Karpas-422 (cell line): ENCODE results near the gene ANKFN1. TPM values are rescaled to one million over a fixed set of nuclear protein-coding genes. Genes with fewer than 3 reads are reported as not detected.

Experiments
- DNase-seq: peaks from one replicate; pipeline ENCODE4 v3.0.0-alpha.2; 2015
- H2AFZ ChIP-seq: fragments of 200-600 bp; sonication (generic); 2 replicates; pipeline ENCODE4 v1.6.1; 2014; ENCODE audit warnings: antibody characterized with exemption, low read length, mixed read lengths
- H3K27ac ChIP-seq: fragments of 200-600 bp; sonication (generic); 2 replicates; pipeline ENCODE4 v1.5.1; 2014; ENCODE audit warnings: mild to moderate bottlenecking, low read length, moderate library complexity
- H3K27me3 ChIP-seq: fragments of 200-600 bp; sonication (generic); 2 replicates; pipeline ENCODE4 v1.6.1; 2014; ENCODE audit warnings: low read length, mixed read lengths
- H3K36me3 ChIP-seq: fragments of 200-600 bp; sonication (generic); 2 replicates; pipeline ENCODE4 v1.6.1; 2014; ENCODE audit warnings: low read length, mixed read lengths; ENCODE audit not compliant: insufficient read depth
- H3K4me1 ChIP-seq: fragments of 200-600 bp; sonication (generic); 2 replicates; pipeline ENCODE4 v1.6.1; 2014; ENCODE audit warnings: mild to moderate bottlenecking, low read length, mixed read lengths
- H3K4me2 ChIP-seq: fragments of 200-600 bp; sonication (generic); 2 replicates; pipeline ENCODE4 v1.6.1; 2014; ENCODE audit warnings: low read length, low read depth, mild to moderate bottlenecking; ENCODE audit not compliant: poor library complexity, severe bottlenecking
- H3K4me3 ChIP-seq: fragments of 200-600 bp; sonication (generic); 2 replicates; pipeline ENCODE4 v1.5.1; 2014; ENCODE audit warnings: mild to moderate bottlenecking, antibody characterized with exemption, low read length, mixed read lengths
- H3K79me2 ChIP-seq: fragments of 200-600 bp; sonication (generic); 2 replicates; pipeline ENCODE4 v1.6.1; 2014; ENCODE audit warnings: mild to moderate bottlenecking, low read length, mixed read lengths
- H3K9ac ChIP-seq: fragments of 200-600 bp; sonication (generic); 2 replicates; pipeline ENCODE4 v1.6.0; 2014; ENCODE audit warnings: low read length
- H3K9me2 ChIP-seq: fragments of 200-600 bp; sonication (generic), shearing (Covaris generic); replicated peaks from 2 replicates; pipeline ENCODE4 v1.6.0; 2014; ENCODE audit warnings: mild to moderate bottlenecking, low read length, moderate library complexity; ENCODE audit not compliant: insufficient read depth
- H3K9me3 ChIP-seq: fragments of 300-700, 200-600 bp; sonication (generic); 2 replicates; pipeline ENCODE4 v1.6.1; 2014; ENCODE audit warnings: low read length, mixed read lengths
- H4K20me1 ChIP-seq: fragments of 200-600 bp; sonication (generic); 2 replicates; pipeline ENCODE4 v1.6.1; 2014; ENCODE audit warnings: mild to moderate bottlenecking, antibody characterized with exemption, low read length, low read depth; ENCODE audit not compliant: insufficient read depth
- total RNA-seq: library from RNA; depleted of rRNA; stranded (reverse); fragments of >200 nt; shearing (Covaris generic); gene quantifications from 2 replicates; pipeline ENCODE4 v1.2.3, GENCODE V29; 2014; ENCODE audit warnings: low replicate concordance

The ANKFN1 gene
- total RNA-seq, 1 experiment from 2014 or later: not detected

- Histone ChIP-seq H3K27me3 (no peaks in the 10 kb centered on the region), H3K9ac (no peak overlapping the region), H3K9me3 (no peaks in the 10 kb centered on the region), H3K27ac (no peak overlapping the region), H3K4me3 (no peak overlapping the region), H3K4me2 (no peak overlapping the region), H3K4me1 (no peaks in the 10 kb centered on the region), H3K9me2 (no peaks in the 10 kb centered on the region), H3K36me3 (no peaks in the 10 kb centered on the region), H4K20me1 (no peaks in the 10 kb centered on the region), H2AFZ (no peak overlapping the region), H3K79me2 (no peaks in the 10 kb centered on the region)
- no peak for DNase-seq
Measured at GRCh38 chr17:56182081-56182480, 28.8 kb downstream of the ANKFN1 start.

GRCh38 chr17:56184650-56185049, 31.4 kb downstream of the ANKFN1 start:
- H4K20me1 ChIP-seq: no peaks in the 10 kb centered on the region
- no peaks in the 10 kb centered on the region for H3K36me3 ChIP-seq
- H3K9me2 ChIP-seq: no peaks in the 10 kb centered on the region
- no peak overlapping the region for H3K9ac ChIP-seq
- H3K27ac ChIP-seq: no peak overlapping the region
- no peak overlapping the region for H2AFZ ChIP-seq
- no peak for DNase-seq
- no peaks in the 10 kb centered on the region for H3K9me3 ChIP-seq
- H3K27me3 ChIP-seq: no peaks in the 10 kb centered on the region
- H3K4me3 ChIP-seq: no peak overlapping the region
- H3K79me2 ChIP-seq: no peaks in the 10 kb centered on the region
- no peak overlapping the region for H3K4me2 ChIP-seq
- H3K4me1 ChIP-seq: no peaks in the 10 kb centered on the region

- H3K9me3 ChIP-seq: no peaks in the 10 kb centered on the region
- no peak overlapping the region for H3K4me3 ChIP-seq
- no peaks in the 10 kb centered on the region for H3K36me3 ChIP-seq
- DNase-seq: no peak
- no peaks in the 10 kb centered on the region for H3K4me1 ChIP-seq
- H3K27me3 ChIP-seq: no peaks in the 10 kb centered on the region
- H3K4me2 ChIP-seq: no peak overlapping the region
- no peak overlapping the region for H2AFZ ChIP-seq
- no peaks in the 10 kb centered on the region for H4K20me1 ChIP-seq
- no peak overlapping the region for H3K9ac ChIP-seq
- H3K79me2 ChIP-seq: no peaks in the 10 kb centered on the region
- no peak overlapping the region for H3K27ac ChIP-seq
- H3K9me2 ChIP-seq: no peaks in the 10 kb centered on the region
Measured at GRCh38 chr17:56185491-56186221, 32.4 kb downstream of the ANKFN1 start.

- DNase-seq: no peak
- H2AFZ ChIP-seq: no peak overlapping the region
Measured at GRCh38 chr17:56186222-56186786, 33.0 kb downstream of the ANKFN1 start.

GRCh38 chr17:56203430-56203829, 50.2 kb downstream of the ANKFN1 start:
- Histone ChIP-seq H3K4me1 (no peaks in the 10 kb centered on the region), H3K4me3 (peak overlapping the region; percentile 4; the same call in 1 of the 2 replicates), H3K4me2 (peak overlapping the region; percentile 40), H3K27me3 (0 out of 2 replicates have a peak, but pooled peaks cover 3% of the 10 kb centered on the region), H3K9ac (no peak overlapping the region), H3K36me3 (no peaks in the 10 kb centered on the region), H2AFZ (peak overlapping the region; percentile 63), H3K9me2 (no peaks in the 10 kb centered on the region), H3K27ac (no peak overlapping the region), H4K20me1 (no peaks in the 10 kb centered on the region), H3K9me3 (no peaks in the 10 kb centered on the region), H3K79me2 (no peaks in the 10 kb centered on the region)
- peak; percentile 77 for DNase-seq

More at GRCh38 chr17:56186222-56186786, 33.0 kb downstream of the ANKFN1 start:
- no peaks in the 10 kb centered on the region for H3K79me2 ChIP-seq
- no peaks in the 10 kb centered on the region for H3K4me1 ChIP-seq
- no peak overlapping the region for H3K4me3 ChIP-seq
- no peak overlapping the region for H3K4me2 ChIP-seq
- H3K9ac ChIP-seq: no peak overlapping the region
- H3K27me3 ChIP-seq: no peaks in the 10 kb centered on the region
- H4K20me1 ChIP-seq: no peaks in the 10 kb centered on the region
- H3K9me2 ChIP-seq: no peaks in the 10 kb centered on the region
- no peaks in the 10 kb centered on the region for H3K9me3 ChIP-seq
- no peak overlapping the region for H3K27ac ChIP-seq
- no peaks in the 10 kb centered on the region for H3K36me3 ChIP-seq

- no peaks in the 10 kb centered on the region for H3K79me2 ChIP-seq
- H3K9me2 ChIP-seq: no peaks in the 10 kb centered on the region
- H3K27ac ChIP-seq: no peak overlapping the region
- H3K4me2 ChIP-seq: no peak overlapping the region
- no peak for DNase-seq
- no peaks in the 10 kb centered on the region for H3K27me3 ChIP-seq
- H2AFZ ChIP-seq: no peak overlapping the region
- H4K20me1 ChIP-seq: no peaks in the 10 kb centered on the region
- no peaks in the 10 kb centered on the region for H3K9me3 ChIP-seq
- no peaks in the 10 kb centered on the region for H3K36me3 ChIP-seq
- H3K4me3 ChIP-seq: no peak overlapping the region
- H3K9ac ChIP-seq: no peak overlapping the region
- no peaks in the 10 kb centered on the region for H3K4me1 ChIP-seq
Measured at GRCh38 chr17:56206351-56206750, 53.1 kb downstream of the ANKFN1 start.

- Histone ChIP-seq H3K9me2 (no peaks in the 10 kb centered on the region), H3K4me1 (no peaks in the 10 kb centered on the region), H3K4me2 (no peak overlapping the region), H3K36me3 (no peaks in the 10 kb centered on the region), H2AFZ (no peak overlapping the region), H3K27me3 (no peaks in the 10 kb centered on the region), H3K4me3 (no peak overlapping the region), H3K9ac (no peak overlapping the region), H3K27ac (no peak overlapping the region), H3K79me2 (no peaks in the 10 kb centered on the region), H4K20me1 (no peaks in the 10 kb centered on the region), H3K9me3 (no peaks in the 10 kb centered on the region)
- no peak for DNase-seq
Measured at GRCh38 chr17:56213031-56213430, 59.8 kb downstream of the ANKFN1 start.

GRCh38 chr17:56217921-56218320, 64.6 kb downstream of the ANKFN1 start:
- Histone ChIP-seq H3K4me1 (no peaks in the 10 kb centered on the region), H4K20me1 (no peaks in the 10 kb centered on the region), H3K27me3 (no peaks in the 10 kb centered on the region), H2AFZ (no peak overlapping the region), H3K9ac (no peak overlapping the region), H3K4me2 (no peak overlapping the region), H3K9me2 (no peaks in the 10 kb centered on the region), H3K36me3 (no peaks in the 10 kb centered on the region), H3K9me3 (no peaks in the 10 kb centered on the region), H3K79me2 (no peaks in the 10 kb centered on the region), H3K27ac (no peak overlapping the region), H3K4me3 (no peak overlapping the region)
- DNase-seq: no peak
